HG02798 (cell line): ENCODE measurements around the gene SNTB2.
A peak's percentile ranks its signal among the peaks of the same experiment; 100 is the strongest.

Source experiments
- ATAC-seq: cut with Tn5 transposase; IDR thresholded peaks from one replicate; pipeline ENCODE4 v1.9.1; 2021; ENCODE audit warnings: mild to moderate bottlenecking; ENCODE audit not compliant: unreplicated experiment, poor library complexity

SNTB2 gene

DNA sequence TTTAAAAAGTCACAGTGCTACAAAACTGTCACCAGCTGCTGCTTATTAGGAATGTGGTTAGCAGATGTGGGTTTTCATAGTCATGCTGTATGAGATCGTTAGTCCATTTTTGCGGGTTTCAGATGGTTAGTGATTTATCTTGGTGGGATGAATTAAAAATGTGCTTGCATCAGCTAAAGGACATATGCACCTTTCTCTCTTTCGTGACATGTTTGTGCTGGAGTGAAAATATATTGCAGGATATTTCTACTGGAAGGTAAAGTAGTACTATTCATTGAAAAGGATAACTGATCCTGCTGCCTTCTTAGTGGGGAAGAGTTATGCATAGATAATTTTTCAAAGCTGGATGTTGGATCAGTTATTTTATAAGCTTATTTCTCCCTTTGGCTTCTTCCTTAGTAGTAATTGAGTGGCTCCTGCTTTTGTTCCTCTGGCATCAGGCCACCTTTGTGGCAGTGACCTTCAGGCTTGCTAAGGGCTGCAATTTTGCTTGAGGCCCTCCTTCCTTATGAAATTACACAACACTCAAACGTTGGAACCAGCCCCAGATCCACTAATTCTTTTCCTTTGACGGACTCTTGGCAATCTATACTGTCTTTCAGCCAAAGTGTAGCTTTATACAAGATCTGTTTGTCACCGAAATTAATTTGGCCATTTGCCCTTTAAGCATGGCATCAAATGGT is 7.5 kb upstream of the SNTB2 start:
- no peak for ATAC-seq

DNA sequence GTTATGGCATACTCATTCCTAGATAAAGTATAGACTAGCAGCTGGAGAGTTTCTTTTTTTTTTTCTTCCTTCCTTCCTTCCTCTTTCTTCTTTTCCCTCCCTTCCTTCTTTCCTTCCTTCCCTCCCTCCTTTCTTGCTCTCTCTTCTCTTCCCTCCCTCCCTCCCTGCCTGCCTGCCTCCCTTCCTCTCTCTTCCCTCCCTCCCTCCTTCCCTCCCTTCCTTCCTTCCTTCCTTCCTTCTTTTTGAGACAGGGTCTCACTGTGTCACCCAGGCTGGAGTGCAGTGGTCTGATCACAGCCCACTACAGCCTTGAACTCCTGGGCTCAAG is 7.0 kb upstream of the SNTB2 start:
- ATAC-seq, result no peak

DNA sequence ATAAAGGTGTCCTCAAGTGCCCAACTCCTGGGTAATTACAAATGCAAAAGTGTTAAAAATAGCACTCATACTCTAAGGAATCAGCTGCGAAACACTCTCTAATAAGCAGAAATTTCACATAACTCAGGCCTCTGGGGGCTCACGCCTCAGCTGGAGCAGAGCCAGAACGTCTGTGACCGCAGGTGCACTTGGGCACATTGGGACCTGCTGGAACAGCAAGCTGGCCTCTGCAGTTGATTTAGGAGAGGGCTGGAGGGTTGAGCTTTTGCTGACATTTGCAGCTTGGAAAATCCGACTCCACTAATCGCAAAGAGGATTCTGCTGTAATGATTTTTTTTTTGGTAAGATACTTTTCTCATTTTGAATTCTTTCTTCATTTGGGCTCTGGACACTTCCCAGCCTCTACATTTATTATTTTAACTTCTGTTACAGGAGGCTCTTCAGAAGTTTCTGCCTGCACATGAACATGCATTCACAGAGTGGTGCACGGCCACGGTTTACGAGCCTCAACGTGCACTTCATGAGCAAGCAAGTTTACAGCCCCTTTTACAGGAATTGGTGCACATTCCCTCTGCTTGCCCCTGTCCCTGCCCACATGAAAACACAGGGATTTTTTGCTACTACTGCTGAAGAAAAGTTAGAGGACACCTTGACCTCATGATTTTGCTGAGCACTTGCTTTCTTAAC is 4.1 kb upstream of the SNTB2 start:
- ATAC-seq, result no peak

DNA sequence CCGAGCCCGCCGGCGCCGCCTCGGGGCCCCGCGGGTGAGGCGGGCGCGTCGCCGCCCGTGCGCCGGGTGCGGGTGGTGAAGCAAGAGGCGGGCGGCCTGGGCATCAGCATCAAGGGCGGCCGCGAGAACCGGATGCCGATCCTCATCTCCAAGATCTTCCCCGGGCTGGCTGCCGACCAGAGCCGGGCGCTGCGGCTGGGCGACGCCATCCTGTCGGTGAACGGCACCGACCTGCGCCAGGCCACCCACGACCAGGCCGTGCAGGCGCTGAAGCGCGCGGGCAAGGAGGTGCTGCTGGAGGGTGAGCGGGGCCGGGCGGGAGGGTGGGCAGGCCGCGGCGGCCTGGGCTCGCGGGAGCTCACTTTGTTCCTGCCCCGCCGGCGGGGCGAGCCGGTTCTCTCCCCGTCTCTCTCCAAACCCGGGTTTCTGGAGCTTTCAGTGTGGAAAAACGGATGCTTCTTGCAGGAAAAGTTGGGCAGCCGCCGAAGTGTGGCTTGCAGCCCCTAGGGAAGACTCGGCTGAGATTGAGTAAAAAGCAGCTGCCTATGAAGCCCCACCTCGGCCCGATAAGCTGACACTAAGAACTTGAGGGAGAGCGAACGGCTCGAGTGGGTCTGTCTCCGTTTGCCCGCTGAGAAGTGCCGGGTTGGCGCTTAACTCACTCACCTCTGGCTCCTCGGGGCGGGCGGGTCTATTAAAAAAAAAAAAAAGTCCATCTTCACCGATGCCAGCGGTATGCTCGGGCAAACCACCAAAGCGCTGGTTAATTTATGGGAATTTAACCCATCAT is 677 bp downstream of the SNTB2 start:
- peak; percentile 33 for ATAC-seq

DNA sequence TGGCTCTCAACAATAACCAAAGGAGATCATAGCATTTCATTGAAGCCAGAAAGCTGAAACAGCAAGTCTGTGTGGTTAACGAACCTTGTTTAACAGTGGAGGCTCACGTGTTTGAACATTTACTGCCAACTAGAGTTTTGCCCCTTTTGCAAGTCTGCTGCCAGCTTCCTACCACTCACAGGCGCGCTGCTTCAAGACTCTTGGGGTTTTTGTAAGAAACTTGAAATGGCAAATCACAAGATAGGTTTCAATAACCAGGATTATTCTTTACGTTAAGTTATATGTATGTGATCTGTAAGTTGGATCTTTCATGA is 1.2 kb downstream of the SNTB2 start:
- no peak for ATAC-seq

DNA sequence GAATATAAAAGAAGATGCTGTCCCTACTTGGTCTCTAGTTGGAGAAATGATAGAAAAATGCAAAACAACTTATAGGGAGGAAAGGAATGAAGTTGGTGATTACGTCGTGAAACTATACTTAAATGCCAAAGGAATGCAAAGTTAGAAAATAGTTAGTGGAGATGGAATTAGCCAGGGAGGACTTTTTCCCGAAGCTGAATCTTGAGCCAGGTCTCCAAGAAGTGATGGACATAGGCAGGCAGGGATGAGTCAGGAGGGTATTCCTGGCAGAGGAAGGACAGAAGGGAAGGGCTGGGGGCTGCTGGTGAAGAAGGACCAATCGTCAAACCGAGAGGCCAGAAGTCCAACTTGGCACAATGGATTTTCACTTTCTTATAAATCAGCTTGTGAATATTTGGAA is 1.8 kb downstream of the SNTB2 start:
- ATAC-seq, result no peak

DNA sequence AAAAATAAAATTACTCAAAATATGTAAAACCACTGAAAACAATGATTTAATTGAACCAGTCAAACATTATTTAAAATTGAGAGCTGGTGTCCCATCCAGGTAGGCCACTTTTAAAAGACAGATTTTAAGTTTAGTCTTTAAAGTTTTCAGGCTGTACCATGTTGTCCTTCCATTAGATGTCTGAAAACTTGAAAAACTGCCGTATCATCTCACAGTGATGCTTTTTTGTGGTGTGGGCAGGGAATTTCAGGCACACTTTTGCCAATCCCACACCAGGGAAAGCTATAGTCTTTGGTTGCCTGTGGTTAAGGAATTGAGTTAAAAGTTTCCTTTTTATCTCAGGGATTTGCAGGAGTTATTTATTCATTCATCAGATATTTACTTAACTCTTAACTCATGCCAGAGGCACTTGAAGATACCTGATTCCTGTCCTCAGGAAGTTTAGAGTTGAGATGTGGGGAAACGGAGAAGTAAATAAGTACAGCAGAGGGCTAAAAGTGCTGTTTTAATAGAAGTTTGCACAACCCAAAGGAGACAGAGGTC is 3.2 kb downstream of the SNTB2 start:
- ATAC-seq, result no peak

DNA sequence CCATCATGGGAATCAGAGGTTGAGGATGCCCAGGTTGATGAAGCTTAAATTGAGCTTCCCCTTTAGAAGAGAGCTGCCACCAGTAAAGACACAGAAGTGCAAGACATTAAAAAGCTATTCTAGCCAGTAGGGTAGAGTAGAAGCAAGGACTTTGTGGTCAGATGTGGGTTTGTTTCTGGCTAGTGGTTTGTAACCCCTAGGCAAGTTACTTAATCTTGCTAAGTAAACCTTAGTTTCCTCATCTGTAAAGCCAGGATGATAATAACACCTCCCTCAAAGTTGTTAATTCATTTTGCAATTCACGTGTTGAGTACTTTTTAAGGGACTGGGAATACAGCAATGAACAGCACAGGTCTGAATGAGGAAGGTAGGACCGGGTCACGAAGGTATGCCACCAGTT is 3.6 kb downstream of the SNTB2 start:
- no peak for ATAC-seq

DNA sequence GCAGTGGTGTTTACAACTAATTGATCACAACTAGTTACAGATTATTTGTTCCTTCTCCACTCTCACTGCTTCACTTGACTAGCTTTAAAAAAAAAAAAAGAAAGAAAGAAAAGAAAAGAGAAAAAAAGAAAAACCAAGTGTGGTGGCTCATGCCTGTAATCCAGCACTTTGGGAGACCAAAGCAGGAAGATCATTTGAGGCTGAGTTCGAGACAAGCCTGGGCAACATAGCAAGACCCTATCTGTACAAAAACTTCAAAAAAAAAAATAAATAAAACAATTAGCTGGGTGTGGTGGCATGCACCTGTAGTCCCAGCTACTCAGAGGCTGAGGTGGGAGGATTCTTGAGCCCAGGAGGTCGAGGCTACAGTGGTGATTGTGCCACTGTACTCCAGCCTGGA is 4.2 kb downstream of the SNTB2 start:
- no peak for ATAC-seq

DNA sequence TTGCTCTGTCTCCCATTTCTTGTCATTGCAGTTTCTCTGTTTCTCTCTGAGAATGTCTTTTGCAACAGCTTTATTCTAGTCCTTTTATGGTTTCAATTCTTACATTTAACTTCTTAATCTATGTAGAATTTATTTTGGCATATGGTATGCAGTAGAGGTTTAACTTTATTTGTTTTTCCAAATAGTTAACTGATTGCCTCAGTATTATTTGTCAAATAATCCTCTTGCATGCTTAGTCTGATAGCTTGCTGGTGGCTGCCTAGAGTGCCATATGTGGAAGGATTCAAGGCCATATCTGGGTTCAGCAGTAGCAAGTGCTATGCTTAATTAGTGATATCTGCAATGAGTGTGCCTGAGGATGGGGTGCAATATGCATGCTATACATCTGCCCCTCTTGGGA is 6.9 kb downstream of the SNTB2 start:
- ATAC-seq, result no peak

DNA sequence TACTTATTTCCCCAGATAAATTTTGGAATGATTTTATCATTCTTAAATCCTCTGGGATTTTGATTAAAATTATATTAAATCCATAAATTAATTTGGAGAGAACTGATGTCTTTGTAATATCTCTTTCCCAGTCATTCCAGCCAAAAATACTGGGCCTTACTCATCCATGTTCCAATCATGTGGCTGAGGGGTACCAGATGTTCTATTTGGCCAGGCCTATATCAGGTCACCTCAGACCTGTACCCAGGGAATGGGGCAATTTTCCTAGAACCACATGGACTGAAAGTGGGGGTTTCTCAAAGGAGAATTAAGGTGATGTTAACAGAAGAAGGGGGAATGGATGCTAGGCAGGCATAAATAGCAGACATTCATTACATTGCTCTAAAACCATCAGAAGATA is 7.5 kb downstream of the SNTB2 start:
- ATAC-seq, result no peak

DNA sequence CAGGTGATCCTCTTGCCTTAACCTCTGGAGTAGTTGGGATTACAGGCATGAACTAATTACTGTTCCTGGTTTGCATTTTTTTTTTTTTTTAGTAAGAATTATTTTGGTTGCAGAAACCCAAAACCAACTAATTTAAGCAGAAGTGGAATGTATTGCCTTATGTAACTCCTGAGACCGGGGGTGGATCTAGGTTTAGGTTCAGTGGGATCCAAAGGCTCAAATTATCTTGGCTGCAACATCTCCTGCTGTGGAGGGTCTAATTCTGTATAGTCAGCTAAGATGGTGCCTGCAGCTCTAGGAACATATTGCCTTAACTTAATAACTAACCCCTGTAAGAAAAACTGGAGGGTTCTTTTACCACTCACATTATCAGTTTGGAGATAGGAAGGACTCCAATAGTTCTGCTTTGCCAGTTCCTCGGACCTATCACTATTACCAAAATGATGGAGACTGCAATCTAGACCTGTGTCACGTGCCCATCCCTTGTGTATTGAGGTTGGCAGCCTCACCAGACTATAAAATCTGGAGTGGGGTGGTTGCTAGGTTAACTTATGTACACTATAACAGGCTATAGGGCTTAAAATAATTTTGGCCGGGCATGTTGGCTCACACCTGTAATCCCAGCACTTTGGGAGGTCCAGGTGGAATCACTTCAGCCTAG is 8.5 kb downstream of the SNTB2 start:
- no peak for ATAC-seq

DNA sequence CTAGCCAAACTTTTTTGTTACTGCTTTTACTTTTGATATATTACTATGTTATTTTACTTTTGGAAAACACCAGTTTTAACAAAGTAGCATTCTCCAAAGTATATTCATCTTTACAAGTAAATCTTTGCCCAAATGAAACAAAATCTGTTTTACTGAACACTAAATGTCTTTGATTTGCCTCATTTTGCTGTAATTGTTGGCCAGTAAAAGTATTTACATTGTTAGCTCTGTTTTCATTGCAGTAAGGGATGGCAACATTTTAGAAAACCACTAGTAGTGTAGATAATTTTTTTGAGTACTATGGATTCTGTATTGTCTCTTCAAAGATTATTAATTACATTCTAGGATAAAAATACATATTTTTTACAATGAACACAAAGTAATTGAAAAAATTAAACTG is 10.6 kb downstream of the SNTB2 start:
- no peak for ATAC-seq

DNA sequence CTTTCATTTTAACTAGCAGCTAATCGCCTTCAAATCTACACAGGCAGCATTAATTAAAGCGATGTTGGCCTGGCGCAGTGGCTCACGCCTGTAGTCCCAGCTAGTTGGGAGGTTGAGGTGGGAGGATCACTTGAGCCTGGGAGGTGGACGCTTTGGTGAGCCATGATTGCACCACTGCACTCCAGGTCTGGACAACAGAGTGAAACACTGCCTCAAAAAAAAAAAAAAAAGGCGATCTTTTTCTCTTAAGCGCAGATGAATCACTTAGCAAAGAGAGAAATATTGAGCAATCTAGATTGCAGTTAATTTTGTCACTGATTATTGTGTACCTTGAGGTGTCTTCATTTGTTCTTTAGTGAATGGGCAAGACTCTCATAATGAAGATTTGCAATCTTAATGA is 12.4 kb downstream of the SNTB2 start:
- ATAC-seq, result no peak

DNA sequence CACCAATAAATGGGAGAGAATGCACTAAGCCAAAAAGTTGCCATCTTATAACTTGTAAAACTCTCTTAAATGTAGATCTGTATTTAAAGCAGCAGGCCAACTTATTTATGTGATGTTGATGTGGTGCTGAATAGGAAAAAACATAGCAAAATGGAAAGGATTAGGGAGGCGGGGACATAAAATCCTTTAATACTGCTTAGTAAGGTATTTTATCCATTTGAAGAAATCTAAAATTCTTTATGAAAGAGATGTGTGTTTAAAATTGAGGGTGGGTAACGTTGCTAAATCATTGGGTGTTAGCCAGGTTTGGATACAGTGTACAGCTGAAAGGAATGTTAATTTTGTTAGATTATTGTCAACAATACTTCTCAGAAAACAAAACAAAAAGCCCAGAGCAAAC is 14.3 kb downstream of the SNTB2 start:
- no peak for ATAC-seq

DNA sequence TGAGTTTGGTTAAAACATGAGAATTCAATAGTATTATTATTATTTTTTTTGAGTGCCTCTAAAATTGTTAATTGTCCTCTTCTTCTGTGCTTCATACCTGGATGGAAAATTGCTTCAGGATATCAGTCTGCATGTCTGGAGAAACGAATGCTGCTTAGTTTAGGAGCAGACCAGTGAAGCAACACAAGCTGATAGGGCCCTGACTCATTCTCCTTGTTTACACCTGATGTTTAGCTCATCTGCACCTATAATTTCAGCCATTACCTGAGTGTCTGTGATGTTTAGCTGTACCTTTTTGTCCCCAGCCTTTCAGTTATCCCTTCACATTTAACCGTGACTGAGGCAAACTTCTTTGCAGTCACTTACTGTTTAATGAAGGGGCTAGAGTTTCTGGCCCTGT is 14.8 kb downstream of the SNTB2 start:
- no peak for ATAC-seq

DNA sequence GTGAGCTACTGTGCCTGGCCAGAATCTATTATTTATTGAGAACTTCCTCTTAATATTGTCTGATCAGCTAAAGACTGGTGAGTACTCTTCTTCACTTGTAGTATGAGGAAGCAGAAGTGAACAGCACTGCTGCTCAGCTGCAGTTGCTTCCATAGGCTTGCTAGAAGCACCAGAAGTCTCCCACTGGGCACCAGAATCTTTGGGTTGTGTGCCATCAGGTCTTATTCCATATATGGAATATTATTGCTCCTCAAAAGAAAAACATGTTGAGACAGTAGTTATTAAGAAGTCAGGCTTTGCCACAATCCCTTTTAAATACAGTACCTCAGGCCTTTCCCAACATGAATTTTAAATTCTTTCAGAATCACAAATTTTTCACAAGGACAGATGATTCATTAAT is 17.2 kb downstream of the SNTB2 start:
- ATAC-seq, result no peak

DNA sequence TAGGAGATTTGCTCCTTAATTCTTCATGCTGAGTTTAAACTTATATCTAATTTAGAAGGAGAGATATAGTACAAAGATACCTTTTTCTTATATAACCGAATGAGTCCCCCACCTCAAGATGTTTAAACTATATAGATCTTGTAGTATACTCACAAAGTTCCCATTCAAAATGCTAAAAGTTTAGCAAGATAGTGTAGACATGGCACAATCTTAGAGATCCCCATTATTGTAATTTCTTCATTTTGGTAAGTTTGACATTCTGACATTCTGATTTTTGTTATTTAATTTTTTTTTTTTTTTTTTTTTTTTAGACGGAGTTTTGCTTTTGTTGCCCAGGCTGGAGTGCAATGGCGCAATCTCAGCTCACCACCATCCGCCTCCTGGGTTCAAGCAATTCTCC is 22.8 kb downstream of the SNTB2 start:
- no peak for ATAC-seq

DNA sequence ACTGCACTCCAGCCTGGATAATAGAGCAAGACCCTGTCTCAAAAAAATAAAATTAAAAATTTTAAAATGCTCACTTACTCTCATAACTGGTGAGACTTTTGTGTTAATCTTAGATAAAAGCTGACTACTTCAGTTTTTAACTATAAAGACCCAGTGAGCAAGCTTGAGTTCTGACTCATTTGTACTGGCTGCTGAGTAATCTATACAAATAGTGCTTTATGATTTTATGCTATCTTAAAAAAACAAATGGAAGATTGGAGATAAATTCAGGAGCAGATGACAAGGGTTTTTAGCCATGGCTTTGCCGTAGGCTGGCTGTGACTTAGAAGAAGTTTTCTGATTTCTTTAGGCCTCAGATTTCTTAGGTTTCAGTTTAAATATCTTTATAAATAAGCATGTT is 30.5 kb downstream of the SNTB2 start:
- ATAC-seq, result no peak

DNA sequence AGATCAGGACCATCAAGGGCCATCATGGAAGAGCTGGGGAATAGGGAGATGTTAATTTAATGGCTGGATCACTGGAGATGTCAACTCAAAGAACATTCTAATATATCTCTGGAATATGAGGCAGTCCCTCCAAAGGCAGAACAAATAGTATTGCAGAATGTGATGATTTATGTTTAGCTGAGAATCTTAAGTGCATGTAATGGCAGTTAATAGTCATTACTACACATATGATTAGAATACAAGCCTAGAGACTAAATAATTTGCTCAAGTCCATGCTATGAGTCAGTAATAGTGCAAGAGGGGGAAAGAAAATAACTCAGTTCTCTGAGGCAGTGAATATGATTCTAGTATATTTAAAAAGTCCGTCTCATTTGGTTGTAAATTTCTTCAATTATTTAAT is 32.3 kb downstream of the SNTB2 start:
- ATAC-seq, result no peak

DNA sequence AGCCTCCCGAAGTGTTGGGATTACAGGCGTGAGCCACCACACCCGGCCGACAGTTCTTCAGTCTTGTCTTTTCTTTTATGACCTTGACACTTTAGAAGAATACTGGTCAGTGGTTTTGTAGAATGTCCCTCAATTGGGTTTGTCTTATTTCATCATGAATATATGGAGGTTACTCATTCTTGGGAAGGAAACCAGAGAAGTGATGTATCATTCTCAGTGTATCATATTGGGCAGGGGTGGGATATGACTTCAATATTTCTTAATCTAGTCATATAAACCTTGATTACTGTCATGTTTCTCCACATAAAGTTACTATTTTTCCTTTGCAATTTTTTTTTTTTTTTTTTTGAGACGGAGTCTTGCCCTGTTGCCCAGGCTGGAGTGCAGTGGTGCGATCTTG is 36.9 kb downstream of the SNTB2 start:
- no peak for ATAC-seq
